GM21619 (cell line): Measurements from ENCODE around the gene SLC33A1.
A peak's percentile ranks its signal among the peaks of the same experiment; 100 is the strongest.
"Not testable (repeated sequence)": the region's sequence is repeated elsewhere in the genome, so short reads cannot be mapped to it uniquely, and the experiment has no call there.

Experiments used
- ATAC-seq: cut with Tn5 transposase; IDR thresholded peaks from one replicate; pipeline ENCODE4 v1.9.1; 2021; ENCODE audit not compliant: unreplicated experiment

The SLC33A1 gene

GRCh38 chr3:155862290-155862982 lies 8.2 kb upstream of the SLC33A1 start:
- not testable (repeated sequence) for ATAC-seq

- no peak for ATAC-seq
These were observed 7.4 kb upstream of the SLC33A1 start for GRCh38 chr3:155861476-155862183.

- ATAC-seq = not testable (repeated sequence)
These were observed 6.2 kb upstream of the SLC33A1 start for GRCh38 chr3:155860424-155860823.

GRCh38 chr3:155859859-155860258 lies 5.6 kb upstream of the SLC33A1 start:
- ATAC-seq = peak; percentile 50

GRCh38 chr3:155853214-155854140 lies 750 bp downstream of the SLC33A1 start:
- ATAC-seq = peak; percentile 6

GRCh38 chr3:155852341-155852740 lies 1.9 kb downstream of the SLC33A1 start:
- no peak for ATAC-seq

- not testable (repeated sequence) for ATAC-seq
These were observed 4.8 kb downstream of the SLC33A1 start for GRCh38 chr3:155849404-155849803.

- ATAC-seq = no peak
These were observed 6.2 kb downstream of the SLC33A1 start for GRCh38 chr3:155847993-155848392.

- ATAC-seq = no peak
These were observed 8.1 kb downstream of the SLC33A1 start for GRCh38 chr3:155846119-155846518.

- ATAC-seq = peak; percentile 52
These were observed 10.7 kb downstream of the SLC33A1 start for GRCh38 chr3:155843569-155843968.

- ATAC-seq = no peak
These were observed 18.7 kb downstream of the SLC33A1 start for GRCh38 chr3:155835341-155836071.

- ATAC-seq = not testable (repeated sequence)
These were observed 25.6 kb downstream of the SLC33A1 start for GRCh38 chr3:155828490-155829098.

- ATAC-seq = no peak
These were observed 39.1 kb downstream of the SLC33A1 start for GRCh38 chr3:155815030-155815545.

GRCh38 chr3:155813224-155813623 lies 41.0 kb downstream of the SLC33A1 start:
- ATAC-seq = not testable (repeated sequence)

GRCh38 chr3:155809181-155809580 lies 45.0 kb downstream of the SLC33A1 start:
- ATAC-seq = no peak

- ATAC-seq = no peak
These were observed 46.4 kb downstream of the SLC33A1 start for GRCh38 chr3:155807823-155808222.

GRCh38 chr3:155805802-155806618 lies 48.2 kb downstream of the SLC33A1 start, which contains the start of gene C3orf33:
C3orf33 (minus strand) TSS chr3:155806278; CDS start chr3:155806252, 26 bp downstream.
- peak; percentile 95 for ATAC-seq

- peak; percentile 11 for ATAC-seq
These were observed 48.9 kb downstream of the SLC33A1 start for GRCh38 chr3:155805204-155805801.

GRCh38 chr3:155804323-155804722 lies 49.9 kb downstream of the SLC33A1 start:
- no peak for ATAC-seq
